ENCODE measurements around the gene MINDY4. TPM values are rescaled to one million over a fixed set of nuclear protein-coding genes. Genes with fewer than 3 reads are reported as not detected.
A peak's percentile ranks its signal among the peaks of the same experiment; 100 is the strongest.

MINDY4 gene
- total RNA-seq, 1 donor from 2014 or later, result 4.1 TPM

DNA sequence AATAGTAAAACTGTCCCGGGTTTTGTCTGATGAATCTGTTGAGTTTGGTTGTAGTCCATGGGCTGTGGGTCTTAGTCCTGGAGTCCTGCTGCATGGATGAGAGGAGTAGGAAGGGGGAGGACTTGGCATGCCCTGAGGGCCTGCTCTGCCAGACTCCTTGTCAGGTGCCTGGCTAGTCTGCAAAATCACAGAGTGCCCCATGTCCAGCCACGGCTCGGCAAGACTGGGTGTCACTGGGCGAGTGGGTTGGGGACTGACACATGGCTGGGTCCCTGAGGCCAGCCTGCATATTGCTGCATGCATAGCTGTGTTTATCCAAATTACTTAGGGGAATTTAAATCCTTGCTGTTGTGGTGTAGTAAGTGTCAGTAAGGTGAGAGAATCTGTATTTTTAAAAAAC lies 9.7 kb downstream of the MINDY4 start:
- peaks cover 6% of the 10 kb centered on the region for H4K20me1 ChIP-seq (ENCODE audit: insufficient read depth, low read length)
- H2AFZ ChIP-seq (ENCODE audit: low read depth, low read length), result no peak overlapping the region
- Mint-ChIP-seq H3K27me3 (ENCODE audit: low read depth, unreplicated experiment) (no peaks in the 10 kb centered on the region), H3K36me3 (ENCODE audit: low read depth, unreplicated experiment) (peaks cover 19% of the 10 kb centered on the region), H3K4me3 (ENCODE audit: unreplicated experiment) (no peak overlapping the region), H3K4me1 (ENCODE audit: low read depth, unreplicated experiment) (no peaks in the 10 kb centered on the region), H3K27ac (ENCODE audit: unreplicated experiment) (peak overlapping the region; percentile 36), H3K9me3 (ENCODE audit: unreplicated experiment) (no peaks in the 10 kb centered on the region)
- H3K9ac ChIP-seq (ENCODE audit: low read length), result no peak overlapping the region
- no peaks in the 10 kb centered on the region for H3K27me3 ChIP-seq (ENCODE audit: insufficient read depth, low read length)
- no peaks in the 10 kb centered on the region for H3K9me3 ChIP-seq (ENCODE audit: insufficient read depth, low read depth, low read length)
- H3K4me3 ChIP-seq (ENCODE audit: insufficient read depth, low read depth, low read length), result no peak overlapping the region
- DNase-seq (ENCODE audit: low read depth) (no peak), FAIRE-seq (no peak)
- H3K27ac ChIP-seq (ENCODE audit: low read depth, low read length), result no peak overlapping the region
- TF ChIP-seq EZH2 (IDR thresholded peaks at IDR 0.05; ENCODE audit: insufficient read depth, low read length), result no peak
- TF ChIP-seq, protein P1, sequence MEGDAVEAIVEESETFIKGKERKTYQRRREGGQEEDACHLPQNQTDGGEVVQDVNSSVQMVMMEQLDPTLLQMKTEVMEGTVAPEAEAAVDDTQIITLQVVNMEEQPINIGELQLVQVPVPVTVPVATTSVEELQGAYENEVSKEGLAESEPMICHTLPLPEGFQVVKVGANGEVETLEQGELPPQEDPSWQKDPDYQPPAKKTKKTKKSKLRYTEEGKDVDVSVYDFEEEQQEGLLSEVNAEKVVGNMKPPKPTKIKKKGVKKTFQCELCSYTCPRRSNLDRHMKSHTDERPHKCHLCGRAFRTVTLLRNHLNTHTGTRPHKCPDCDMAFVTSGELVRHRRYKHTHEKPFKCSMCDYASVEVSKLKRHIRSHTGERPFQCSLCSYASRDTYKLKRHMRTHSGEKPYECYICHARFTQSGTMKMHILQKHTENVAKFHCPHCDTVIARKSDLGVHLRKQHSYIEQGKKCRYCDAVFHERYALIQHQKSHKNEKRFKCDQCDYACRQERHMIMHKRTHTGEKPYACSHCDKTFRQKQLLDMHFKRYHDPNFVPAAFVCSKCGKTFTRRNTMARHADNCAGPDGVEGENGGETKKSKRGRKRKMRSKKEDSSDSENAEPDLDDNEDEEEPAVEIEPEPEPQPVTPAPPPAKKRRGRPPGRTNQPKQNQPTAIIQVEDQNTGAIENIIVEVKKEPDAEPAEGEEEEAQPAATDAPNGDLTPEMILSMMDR (IDR thresholded peaks at IDR 0.05; ENCODE audit: insufficient read depth, low read depth, low read length), result no peak
- H3K36me3 ChIP-seq (ENCODE audit: insufficient read depth, low read length), result no peaks in the 10 kb centered on the region
- H3K4me1 ChIP-seq (ENCODE audit: insufficient read depth, low read length), result no peaks in the 10 kb centered on the region
- no peaks in the 10 kb centered on the region for H3K79me2 ChIP-seq (ENCODE audit: insufficient read depth, low read length)
- H3K4me2 ChIP-seq (ENCODE audit: low read length), result no peak overlapping the region

DNA sequence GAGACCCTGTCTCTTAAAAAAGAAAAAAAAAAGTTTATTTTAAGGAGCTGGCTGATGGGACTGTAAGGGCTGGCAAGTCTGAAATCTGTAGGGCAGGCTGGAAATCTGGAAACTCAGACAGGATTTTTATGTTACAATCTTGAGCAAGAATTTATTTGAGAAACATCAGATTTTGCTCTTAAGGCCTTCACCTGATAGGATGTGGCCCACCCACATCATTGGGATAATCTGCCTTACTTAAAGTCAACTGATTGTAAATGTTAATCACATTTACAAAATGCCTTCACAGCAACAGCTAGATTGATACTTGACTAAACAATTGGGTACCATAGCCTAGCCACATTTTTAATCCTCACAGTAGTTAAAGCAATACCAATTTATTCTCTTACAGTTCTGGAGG lies 11.5 kb downstream of the MINDY4 start:
- Mint-ChIP-seq H3K36me3 (ENCODE audit: low read depth, unreplicated experiment) (peaks cover 25% of the 10 kb centered on the region), H3K27ac (ENCODE audit: unreplicated experiment) (no peak overlapping the region), H3K4me3 (ENCODE audit: unreplicated experiment) (no peak overlapping the region), H3K4me1 (ENCODE audit: low read depth, unreplicated experiment) (no peaks in the 10 kb centered on the region), H3K27me3 (ENCODE audit: low read depth, unreplicated experiment) (no peaks in the 10 kb centered on the region), H3K9me3 (ENCODE audit: unreplicated experiment) (no peaks in the 10 kb centered on the region)
- no peaks in the 10 kb centered on the region for H4K20me1 ChIP-seq (ENCODE audit: insufficient read depth, low read length)
- no peak overlapping the region for H3K27ac ChIP-seq (ENCODE audit: low read depth, low read length)
- no peak overlapping the region for H2AFZ ChIP-seq (ENCODE audit: low read depth, low read length)
- H3K27me3 ChIP-seq (ENCODE audit: insufficient read depth, low read length), result no peaks in the 10 kb centered on the region
- H3K79me2 ChIP-seq (ENCODE audit: insufficient read depth, low read length), result no peaks in the 10 kb centered on the region
- no peaks in the 10 kb centered on the region for H3K36me3 ChIP-seq (ENCODE audit: insufficient read depth, low read length)
- H3K9ac ChIP-seq (ENCODE audit: low read length), result no peak overlapping the region
- DNase-seq (ENCODE audit: low read depth) (no peak), FAIRE-seq (no peak)
- no peaks in the 10 kb centered on the region for H3K9me3 ChIP-seq (ENCODE audit: insufficient read depth, low read depth, low read length)
- no peak overlapping the region for H3K4me3 ChIP-seq (ENCODE audit: insufficient read depth, low read depth, low read length)
- no peak overlapping the region for H3K4me2 ChIP-seq (ENCODE audit: low read length)
- no peak for TF ChIP-seq EZH2 (IDR thresholded peaks at IDR 0.05; ENCODE audit: insufficient read depth, low read length)
- TF ChIP-seq, protein P1 (IDR thresholded peaks at IDR 0.05; ENCODE audit: insufficient read depth, low read depth, low read length), result no peak
- H3K4me1 ChIP-seq (ENCODE audit: insufficient read depth, low read length), result no peaks in the 10 kb centered on the region

DNA sequence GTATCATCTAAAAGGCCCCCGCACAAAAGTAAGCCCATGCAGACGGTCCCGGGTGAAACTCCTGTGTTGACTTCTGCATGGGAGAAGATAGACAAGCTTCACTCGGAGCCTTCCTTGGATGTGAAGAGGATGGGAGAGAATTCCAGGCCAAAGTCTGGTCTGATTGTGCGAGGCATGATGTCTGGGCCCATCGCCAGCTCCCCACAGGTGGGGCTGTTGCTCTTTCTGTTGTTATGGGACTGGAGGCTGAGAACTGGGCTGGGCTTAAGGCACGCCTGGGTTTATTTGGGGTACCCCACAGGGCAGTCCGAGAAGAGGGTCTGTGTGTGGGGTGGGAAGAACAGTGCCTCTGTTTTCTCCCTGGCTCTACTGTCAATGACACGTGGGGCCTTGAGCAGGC lies 14.6 kb downstream of the MINDY4 start:
- Histone ChIP-seq H3K9me3 (ENCODE audit: insufficient read depth, low read depth, low read length) (no peaks in the 10 kb centered on the region), H4K20me1 (ENCODE audit: insufficient read depth, low read length) (no peaks in the 10 kb centered on the region), H3K4me1 (ENCODE audit: insufficient read depth, low read length) (peaks cover 5% of the 10 kb centered on the region), H3K27ac (ENCODE audit: low read depth, low read length) (no peak overlapping the region), H3K36me3 (ENCODE audit: insufficient read depth, low read length) (no peaks in the 10 kb centered on the region), H3K9ac (ENCODE audit: low read length) (no peak overlapping the region), H3K4me3 (ENCODE audit: insufficient read depth, low read depth, low read length) (no peak overlapping the region), H3K79me2 (ENCODE audit: insufficient read depth, low read length) (no peaks in the 10 kb centered on the region), H3K4me2 (ENCODE audit: low read length) (no peak overlapping the region), H3K27me3 (ENCODE audit: insufficient read depth, low read length) (no peaks in the 10 kb centered on the region), H2AFZ (ENCODE audit: low read depth, low read length) (no peak overlapping the region)
- FAIRE-seq, result no peak
- TF ChIP-seq, protein P1 (IDR thresholded peaks at IDR 0.05; ENCODE audit: insufficient read depth, low read depth, low read length), result no peak
- no peak for TF ChIP-seq EZH2 (IDR thresholded peaks at IDR 0.05; ENCODE audit: insufficient read depth, low read length)
- peaks cover 20% of the 10 kb centered on the region for H3K4me1 Mint-ChIP-seq (ENCODE audit: low read depth, unreplicated experiment)
- no peaks in the 10 kb centered on the region for H3K27me3 Mint-ChIP-seq (ENCODE audit: low read depth, unreplicated experiment)
- H3K36me3 Mint-ChIP-seq (ENCODE audit: low read depth, unreplicated experiment), result peaks cover 25% of the 10 kb centered on the region
- DNase-seq (ENCODE audit: low read depth), result no peak
- H3K4me3 Mint-ChIP-seq (ENCODE audit: unreplicated experiment), result no peak overlapping the region
- no peaks in the 10 kb centered on the region for H3K9me3 Mint-ChIP-seq (ENCODE audit: unreplicated experiment)
- no peak overlapping the region for H3K27ac Mint-ChIP-seq (ENCODE audit: unreplicated experiment)
